ENCODE data around the gene SLC25A47.
"Not testable (repeated sequence)": the region's sequence is repeated elsewhere in the genome, so short reads cannot be mapped to it uniquely, and the experiment has no call there.

The SLC25A47 gene

DNA sequence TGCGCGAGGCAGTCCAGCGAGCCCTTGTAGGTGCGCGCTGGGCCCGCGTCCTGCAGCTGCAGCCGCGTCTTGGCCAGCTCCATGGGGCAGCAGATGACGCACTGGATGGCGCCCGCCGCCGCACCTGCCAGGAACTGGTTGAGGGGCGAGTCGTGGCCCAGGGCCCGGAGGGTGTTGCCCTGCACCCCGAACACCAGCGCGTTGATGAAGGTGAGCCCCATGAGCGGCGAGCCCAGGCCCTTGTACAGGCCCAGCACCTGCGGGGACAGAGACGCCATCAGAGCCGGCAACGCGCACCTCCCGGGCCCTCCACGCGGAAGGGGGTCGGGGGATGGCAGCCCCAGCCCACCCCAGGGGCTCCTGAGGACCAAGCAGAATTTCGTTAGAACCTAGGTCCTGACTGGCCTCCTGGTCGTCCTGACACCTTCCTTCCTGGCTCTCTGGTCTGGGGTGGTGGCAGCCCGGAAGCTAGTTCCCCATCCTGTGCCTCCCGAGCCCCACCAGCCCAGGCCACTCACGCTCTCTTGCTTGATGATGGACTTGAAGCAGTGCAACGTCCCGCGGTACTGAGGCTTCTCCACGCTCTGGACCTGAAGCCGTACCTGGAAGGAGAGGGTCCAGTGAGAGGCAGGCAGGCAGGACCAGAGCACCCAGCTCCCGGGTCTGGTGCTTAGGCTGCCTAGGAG is 30.2 kb upstream of the SLC25A47 start:
- Histone ChIP-seq H3K27me3 (no peaks in the 10 kb centered on the region), H3K4me2 (peak overlapping the region; percentile 73 to 97 (median 86)), H3K9ac (peak overlapping the region in 9 of 11 experiments; percentile 3 to 83 (median 68); a peak in 15 of 22 replicates), H3K9me3 (replicated peaks in 1 of 11) (no peaks in the 10 kb centered on the region), H3K4me1 (peaks cover 89 to 99% (median 98%) of the 10 kb centered on the region in 10 experiments), H3K36me3 (peaks cover 24 to 62% (median 38%) of the 10 kb centered on the region in 11 experiments), H4K20me1 (peaks cover 32 to 90% (median 62%) of the 10 kb centered on the region in 11 experiments; a peak in 21 of 22 replicates), H3K4me3 (peak overlapping the region in 4 of 10 experiments; percentile 2 to 29 (median 21); a peak in 2 of 20 replicates), H3K27ac (peak overlapping the region in 9 of 11 experiments; percentile 67 to 92 (median 83); a peak in 17 of 22 replicates)
- TF ChIP-seq Cebpa-rat (IDR thresholded peaks at IDR 0.05), result no peak

- peak overlapping the region; percentile 3 to 83 (median 62); a peak in 19 of 22 replicates for H3K9ac ChIP-seq
Measured at GRCh38 chr14:100293497-100294212, 29.5 kb upstream of the SLC25A47 start.

DNA sequence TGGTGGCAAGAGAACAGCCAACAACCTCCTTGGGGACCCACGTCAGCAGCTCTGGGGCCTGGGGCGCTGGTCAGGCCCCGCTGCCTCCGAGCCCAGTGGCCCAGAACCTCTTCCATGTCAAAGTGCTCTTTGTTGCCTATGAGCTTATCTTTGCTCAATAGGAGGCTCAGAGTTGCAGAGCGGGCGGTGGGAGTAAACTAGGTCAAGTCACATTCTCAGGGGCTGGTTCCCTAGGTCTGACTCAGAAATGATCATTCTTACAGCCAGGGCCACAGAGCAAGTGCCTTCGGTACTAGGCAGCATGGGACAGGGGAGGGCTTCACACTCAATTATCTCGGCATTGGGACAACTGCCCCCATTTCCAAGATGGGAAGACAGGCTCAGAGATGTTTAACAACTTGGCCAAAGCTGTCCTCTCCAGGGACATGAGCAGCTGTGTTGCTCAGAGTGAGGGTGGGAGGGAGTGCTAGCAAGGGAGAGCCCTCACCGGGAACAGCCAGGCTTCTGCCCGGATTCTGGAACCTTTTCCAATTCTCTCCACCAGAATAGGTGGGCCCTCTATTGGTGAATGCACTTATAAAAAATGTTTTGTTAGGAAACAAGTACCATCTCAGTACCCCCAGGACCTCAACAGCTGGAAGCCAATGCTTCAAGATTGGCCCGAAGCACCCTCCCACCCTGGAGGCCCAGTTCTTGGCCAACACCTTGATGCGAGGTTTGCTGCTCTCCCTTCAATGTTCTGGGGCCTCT is 28.8 kb upstream of the SLC25A47 start:
- Histone ChIP-seq H3K4me1 (peaks cover 100% of the 10 kb centered on the region in 10 experiments), H3K36me3 (peaks cover 31 to 68% (median 40%) of the 10 kb centered on the region in 11 experiments), H3K4me2 (peak overlapping the region; percentile 73 to 97 (median 86)), H3K27ac (peak overlapping the region in 10 of 11 experiments; percentile 31 to 92 (median 82); a peak in 19 of 22 replicates), H4K20me1 (peaks cover 38 to 99% (median 68%) of the 10 kb centered on the region in 11 experiments; a peak in 21 of 22 replicates), H3K9ac (peak overlapping the region; percentile 3 to 83 (median 62); a peak in 19 of 22 replicates), H3K9me3 (replicated peaks in 1 of 11) (no peaks in the 10 kb centered on the region), H3K27me3 (no peaks in the 10 kb centered on the region), H3K4me3 (peak overlapping the region in 2 of 10 experiments; percentile 14 to 27; a peak in 2 of 20 replicates)
- peak in 8 of 11 experiments; percentile 62 to 100 (median 95); a peak in 14 of 22 replicates for TF ChIP-seq Cebpa-rat (IDR thresholded peaks at IDR 0.05)

More at GRCh38 chr14:100293497-100294212, 29.5 kb upstream of the SLC25A47 start:
- no peak for TF ChIP-seq Cebpa-rat (IDR thresholded peaks at IDR 0.05)
- H3K36me3 ChIP-seq, result peaks cover 28 to 67% (median 42%) of the 10 kb centered on the region in 11 experiments
- no peaks in the 10 kb centered on the region for H3K27me3 ChIP-seq
- peaks cover 96 to 100% (median 100%) of the 10 kb centered on the region in 10 experiments for H3K4me1 ChIP-seq
- H3K27ac ChIP-seq, result peak overlapping the region in 10 of 11 experiments; percentile 31 to 92 (median 82); a peak in 19 of 22 replicates
- peak overlapping the region in 5 of 10 experiments; percentile 2 to 29 (median 25); a peak in 5 of 20 replicates for H3K4me3 ChIP-seq
- peaks cover 38 to 97% (median 68%) of the 10 kb centered on the region in 11 experiments; a peak in 21 of 22 replicates for H4K20me1 ChIP-seq
- H3K4me2 ChIP-seq, result peak overlapping the region; percentile 73 to 97 (median 86)
- H3K9me3 ChIP-seq (replicated peaks in 1 of 11), result no peaks in the 10 kb centered on the region

GRCh38 chr14:100294963-100295330 is 28.2 kb upstream of the SLC25A47 start:
- no peak for TF ChIP-seq Cebpa-rat (IDR thresholded peaks at IDR 0.05)
- H3K9ac ChIP-seq, result peak overlapping the region; percentile 34 to 81 (median 62); a peak in 18 of 22 replicates
- H3K36me3 ChIP-seq, result peaks cover 30 to 66% (median 40%) of the 10 kb centered on the region in 11 experiments
- peak overlapping the region in 2 of 10 experiments; percentile 14 to 19; a peak in 1 of 20 replicates for H3K4me3 ChIP-seq
- peak overlapping the region; percentile 73 to 97 (median 86) for H3K4me2 ChIP-seq
- H3K9me3 ChIP-seq (replicated peaks in 1 of 11), result no peaks in the 10 kb centered on the region
- H3K27me3 ChIP-seq, result no peaks in the 10 kb centered on the region
- peaks cover 99 to 100% (median 100%) of the 10 kb centered on the region in 10 experiments for H3K4me1 ChIP-seq
- H3K27ac ChIP-seq, result peak overlapping the region in 9 of 11 experiments; percentile 67 to 92 (median 83); a peak in 19 of 22 replicates
- peaks cover 38 to 99% (median 68%) of the 10 kb centered on the region in 11 experiments; a peak in 21 of 22 replicates for H4K20me1 ChIP-seq

DNA sequence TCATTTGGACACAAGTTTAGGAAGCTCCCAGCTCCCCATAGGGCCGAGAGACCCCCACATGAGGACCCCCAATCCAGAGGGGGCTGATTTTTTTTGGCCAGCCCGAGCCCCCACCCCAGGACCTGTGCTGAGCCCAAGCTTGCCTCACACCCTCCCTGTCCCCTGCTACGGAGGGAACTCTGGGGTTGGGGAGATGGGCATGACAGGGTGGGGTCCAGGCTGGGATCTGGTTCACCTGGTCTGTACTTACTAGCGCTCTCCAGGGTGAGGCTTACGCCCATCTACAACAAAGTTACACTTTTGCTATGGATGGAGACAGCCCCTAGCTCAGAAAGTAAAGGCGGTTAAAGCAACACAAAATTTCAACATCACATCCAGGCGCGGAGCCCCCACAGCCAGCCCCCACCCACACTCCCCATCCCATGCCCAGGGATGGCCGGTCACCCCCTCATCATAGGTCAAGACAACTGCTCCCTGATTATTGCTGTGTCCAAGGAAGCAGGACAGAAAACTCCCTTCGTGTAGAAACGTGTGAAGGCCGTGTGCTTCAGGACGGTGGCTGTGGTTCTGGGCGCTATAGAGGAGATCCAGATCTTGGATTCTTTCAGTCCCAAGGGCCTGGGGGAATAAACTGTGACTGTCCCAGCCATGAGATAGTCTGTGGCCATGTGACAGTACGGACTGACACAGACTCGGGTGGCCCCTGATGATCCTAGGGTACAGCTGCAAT is 27.6 kb upstream of the SLC25A47 start:
- Histone ChIP-seq H3K9ac (peak overlapping the region; percentile 11 to 81 (median 62); a peak in 17 of 22 replicates), H3K4me3 (peak overlapping the region in 1 of 10 experiments; percentile 19; a peak in 1 of 20 replicates), H3K4me1 (peaks cover 93 to 100% (median 100%) of the 10 kb centered on the region in 10 experiments), H3K27me3 (no peaks in the 10 kb centered on the region), H3K9me3 (replicated peaks in 1 of 11) (no peaks in the 10 kb centered on the region), H3K4me2 (peak overlapping the region; percentile 73 to 97 (median 86)), H3K27ac (peak overlapping the region in 10 of 11 experiments; percentile 38 to 92 (median 82); a peak in 19 of 22 replicates), H3K36me3 (peaks cover 30 to 65% (median 38%) of the 10 kb centered on the region in 11 experiments), H4K20me1 (peaks cover 38 to 99% (median 68%) of the 10 kb centered on the region in 11 experiments; a peak in 21 of 22 replicates)
- no peak for TF ChIP-seq Cebpa-rat (IDR thresholded peaks at IDR 0.05)

DNA sequence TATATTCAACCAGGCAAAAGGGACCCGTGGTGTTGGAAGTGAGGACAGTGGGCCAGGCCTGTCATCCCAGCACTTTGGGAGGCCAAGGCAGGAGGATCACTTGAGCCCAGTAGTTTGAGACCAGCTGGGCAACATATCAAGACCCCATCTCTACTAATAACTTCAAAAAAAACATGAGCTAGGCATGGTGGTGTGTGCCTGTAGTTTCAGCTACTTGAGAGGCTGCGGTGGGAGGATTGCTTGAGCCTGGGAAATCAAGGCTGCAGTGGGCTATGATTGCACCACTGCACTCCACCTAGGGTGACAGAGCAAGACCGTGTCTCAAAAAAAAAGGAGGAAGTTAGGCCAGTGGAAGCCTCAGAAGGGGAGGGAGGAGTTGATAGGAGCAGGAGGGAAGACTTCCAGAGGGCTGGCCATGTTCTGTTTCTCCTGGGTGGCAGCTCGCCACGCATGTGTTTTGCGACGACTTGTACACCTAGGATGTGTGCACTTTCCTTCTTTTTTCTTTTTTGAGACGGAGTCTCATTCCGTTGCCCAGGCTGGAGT is 27.0 kb upstream of the SLC25A47 start:
- H3K27me3 ChIP-seq, result no peaks in the 10 kb centered on the region
- peak overlapping the region; percentile 73 to 97 (median 86) for H3K4me2 ChIP-seq
- peak overlapping the region in 10 of 11 experiments; percentile 61 to 92 (median 82); a peak in 19 of 22 replicates for H3K27ac ChIP-seq
- no peak overlapping the region for H3K4me3 ChIP-seq
- H4K20me1 ChIP-seq, result peaks cover 35 to 93% (median 67%) of the 10 kb centered on the region in 11 experiments; a peak in 21 of 22 replicates
- peaks cover 27 to 59% (median 35%) of the 10 kb centered on the region in 11 experiments for H3K36me3 ChIP-seq
- no peaks in the 10 kb centered on the region for H3K9me3 ChIP-seq (replicated peaks in 1 of 11)
- peaks cover 87 to 100% (median 97%) of the 10 kb centered on the region in 10 experiments for H3K4me1 ChIP-seq
- H3K9ac ChIP-seq, result peak overlapping the region in 9 of 11 experiments; percentile 59 to 81 (median 71); a peak in 15 of 22 replicates
- peak in 9 of 11 experiments; percentile 41 to 93 (median 86); a peak in 17 of 22 replicates for TF ChIP-seq Cebpa-rat (IDR thresholded peaks at IDR 0.05)

- Histone ChIP-seq H3K4me1 (peaks cover 81 to 98% (median 94%) of the 10 kb centered on the region in 10 experiments), H4K20me1 (peaks cover 35 to 87% (median 65%) of the 10 kb centered on the region in 11 experiments; a peak in 21 of 22 replicates), H3K27ac (peak overlapping the region; percentile 23 to 92 (median 82); a peak in 21 of 22 replicates), H3K4me2 (peak overlapping the region; percentile 73 to 97 (median 86)), H3K9ac (peak overlapping the region; percentile 59 to 78 (median 65); a peak in 21 of 22 replicates), H3K36me3 (peaks cover 21 to 53% (median 30%) of the 10 kb centered on the region in 11 experiments), H3K4me3 (0 out of 20 replicates have a peak overlapping the region, but pooled peaks of 1 of the 10 experiments have one; percentile 26)
- H3K9me3 ChIP-seq (replicated peaks in 1 of 11); H3K27me3 ChIP-seq: not testable (repeated sequence)
Measured at GRCh38 chr14:100296729-100297128, 26.4 kb upstream of the SLC25A47 start.

Data from BLaER1 treated with 17β-estradiol and CSF1 and Interleukin-3, amounts not matched to agents 10 nM and 100 nM (cell line).